Natural killer cell (primary cell): ENCODE results near the gene PER1. TPM values are rescaled to one million over a fixed set of nuclear protein-coding genes. Genes with fewer than 3 reads are reported as not detected.

Source experiments
- ATAC-seq, 3 donors: fragments of 150-1000 bp in 2 of 3; fragments of 200-7000 bp in 1 of 3; cut with Tn5 transposase; 1 replicate in 1 of 3; 2 replicates in 2 of 3; pipeline ENCODE4 v1.10.0; 2021; ENCODE audit warnings: mild to moderate bottlenecking in 2 of 3, moderate library complexity in 2 of 3
- DNase-seq, 2 donors: peaks; one replicate each; pipeline versions ENCODE4 v3.0.0 to v3.0.0-alpha.2; 2013 to 2021; ENCODE audit warnings: mixed read lengths in 1 of 2
- H3K27ac ChIP-seq: one replicate; pipeline ENCODE4 v1.5.1; 2013; ENCODE audit warnings: mild to moderate bottlenecking, low read length
- H3K27me3 ChIP-seq: one replicate; pipeline ENCODE4 v1.6.1; 2013; ENCODE audit warnings: low read length; ENCODE audit not compliant: control insufficient read depth, insufficient read depth
- H3K36me3 ChIP-seq: one replicate; pipeline ENCODE4 v1.6.1; 2013; ENCODE audit warnings: low read length; ENCODE audit not compliant: control insufficient read depth, insufficient read depth
- H3K4me1 ChIP-seq: one replicate; pipeline ENCODE4 v1.6.1; 2013; ENCODE audit warnings: low read length; ENCODE audit not compliant: control insufficient read depth, insufficient read depth
- H3K4me3 ChIP-seq: one replicate; pipeline ENCODE4 v1.5.1; 2013; ENCODE audit warnings: low read length
- H3K9me3 ChIP-seq: one replicate; pipeline ENCODE4 v1.6.1; 2013; ENCODE audit warnings: low read length; ENCODE audit not compliant: control insufficient read depth, insufficient read depth
- H3K27ac Mint-ChIP-seq, 2 donors: one replicate each; pipeline ENCODE4 v1.8.0; 2022; ENCODE audit warnings: mild to moderate bottlenecking in 2 of 2, mixed read lengths in 2 of 2, moderate library complexity in 1 of 2
- H3K27me3 Mint-ChIP-seq, 2 donors: one replicate each; pipeline ENCODE4 v1.8.0; 2022; ENCODE audit warnings: low read depth in 2 of 2, mixed read lengths in 2 of 2
- H3K36me3 Mint-ChIP-seq: one replicate; pipeline ENCODE4 v1.8.0; 2022; ENCODE audit warnings: mixed read lengths
- H3K4me1 Mint-ChIP-seq, 2 donors: one replicate each; pipeline ENCODE4 v1.8.0; 2022; ENCODE audit warnings: mixed read lengths in 2 of 2
- H3K4me3 Mint-ChIP-seq: one replicate; pipeline ENCODE4 v1.8.0; 2022; ENCODE audit warnings: mild to moderate bottlenecking, moderate library complexity, mixed read lengths
- H3K9me3 Mint-ChIP-seq, 2 donors: one replicate each; pipeline ENCODE4 v1.8.0; 2022; ENCODE audit warnings: mixed read lengths in 2 of 2
- CTCF ChIP-seq: fragments of 200-600 bp; IDR thresholded peaks from one replicate; pipeline ENCODE4 v1.8.0; 2022; ENCODE audit warnings: antibody characterized with exemption
- WGBS: methylation state at CpG from one replicate; pipeline ENCODE4 v1.1.7; 2013; ENCODE audit warnings: missing lambda C conversion rate; ENCODE audit not compliant: insufficient coverage; 5-methylcytosine and 5-hydroxymethylcytosine counted together
- intact Hi-C: fragments of 100-400 bp; cut with micrococcal nuclease; formaldehyde crosslinking; loops from one replicate; pipeline ENCODE4 v1.14.2; 2022
- total RNA-seq, 4 donors: library from RNA; stranded (reverse); fragments of 120-200 nt in 1 of 4; gene quantifications; one replicate each; pipeline versions ENCODE4 v1.2.3 to v1.2.4, GENCODE V29; 2013 to 2022

The PER1 gene
- total RNA-seq, 3 donors from 2014 or later (not counting 1 experiment from before 2014, with no cell fraction given) = 636 to 1,422 (median 923) TPM

GRCh38 chr17:8147141-8147804 is 4.9 kb downstream of the PER1 start:
- H3K4me1 ChIP-seq = peaks cover 30% of the 10 kb centered on the region
- Mint-ChIP-seq H3K4me1 (peaks cover 11 to 26% of the 10 kb centered on the region in 2 donors), H3K36me3 (no peaks in the 10 kb centered on the region), H3K9me3 (no peaks in the 10 kb centered on the region), H3K4me3 (peak overlapping the region; percentile 37), H3K27me3 (no peaks in the 10 kb centered on the region), H3K27ac (peak overlapping the region in 1 of 2 donors; percentile 77)
- H3K36me3 ChIP-seq = peaks cover 64% of the 10 kb centered on the region
- no peaks in the 10 kb centered on the region for H3K9me3 ChIP-seq
- intact Hi-C loops = no loop called here
- 96% methylated on average over 26 of the region's 26 CpGs for WGBS
- no peaks in the 10 kb centered on the region for H3K27me3 ChIP-seq
- H3K27ac ChIP-seq = no peak overlapping the region
- no peak for DNase-seq
- TF ChIP-seq CTCF = no peak
- no peak overlapping the region for H3K4me3 ChIP-seq
- ATAC-seq = no peak

GRCh38 chr17:8146381-8147140 is 5.6 kb downstream of the PER1 start:
- H3K4me1 Mint-ChIP-seq = peaks cover 4 to 26% of the 10 kb centered on the region in 2 donors
- no peaks in the 10 kb centered on the region for H3K27me3 ChIP-seq
- no peaks in the 10 kb centered on the region for H3K9me3 Mint-ChIP-seq
- H3K27me3 Mint-ChIP-seq = no peaks in the 10 kb centered on the region
- H3K27ac ChIP-seq = no peak overlapping the region
- peak overlapping the region; percentile 59 for H3K4me3 Mint-ChIP-seq
- TF ChIP-seq CTCF = no peak
- no peaks in the 10 kb centered on the region for H3K36me3 Mint-ChIP-seq
- no peaks in the 10 kb centered on the region for H3K9me3 ChIP-seq
- intact Hi-C loops = no loop called here
- H3K4me1 ChIP-seq = peaks cover 23% of the 10 kb centered on the region
- ATAC-seq = no peak
- H3K27ac Mint-ChIP-seq = peak overlapping the region in 1 of 2 donors; percentile 77
- peaks cover 71% of the 10 kb centered on the region for H3K36me3 ChIP-seq
- H3K4me3 ChIP-seq = no peak overlapping the region
- WGBS = 94% methylated on average over 14 of the region's 14 CpGs
- peak in 1 of 2 donors; percentile 13 for DNase-seq

- 96% methylated on average over 10 of the region's 12 CpGs for WGBS
- no peak overlapping the region for H3K27ac ChIP-seq
- no peaks in the 10 kb centered on the region for H3K9me3 Mint-ChIP-seq
- no peak for TF ChIP-seq CTCF
- H3K4me3 ChIP-seq = no peak overlapping the region
- no peaks in the 10 kb centered on the region for H3K27me3 ChIP-seq
- H3K27ac Mint-ChIP-seq = peak overlapping the region in 1 of 2 donors; percentile 36
- peaks cover 16% of the 10 kb centered on the region for H3K4me1 ChIP-seq
- intact Hi-C loops = no loop called here
- peak overlapping the region; percentile 59 for H3K4me3 Mint-ChIP-seq
- H3K9me3 ChIP-seq = no peaks in the 10 kb centered on the region
- DNase-seq = no peak
- peaks cover 78% of the 10 kb centered on the region for H3K36me3 ChIP-seq
- no peaks in the 10 kb centered on the region for H3K27me3 Mint-ChIP-seq
- H3K4me1 Mint-ChIP-seq = peaks cover 0 to 26% of the 10 kb centered on the region in 2 donors
- no peak for ATAC-seq
- H3K36me3 Mint-ChIP-seq = no peaks in the 10 kb centered on the region
Observed at GRCh38 chr17:8145811-8146210, 6.4 kb downstream of the PER1 start.
